ENCODE measurements around the gene SLC35F3.

DNA sequence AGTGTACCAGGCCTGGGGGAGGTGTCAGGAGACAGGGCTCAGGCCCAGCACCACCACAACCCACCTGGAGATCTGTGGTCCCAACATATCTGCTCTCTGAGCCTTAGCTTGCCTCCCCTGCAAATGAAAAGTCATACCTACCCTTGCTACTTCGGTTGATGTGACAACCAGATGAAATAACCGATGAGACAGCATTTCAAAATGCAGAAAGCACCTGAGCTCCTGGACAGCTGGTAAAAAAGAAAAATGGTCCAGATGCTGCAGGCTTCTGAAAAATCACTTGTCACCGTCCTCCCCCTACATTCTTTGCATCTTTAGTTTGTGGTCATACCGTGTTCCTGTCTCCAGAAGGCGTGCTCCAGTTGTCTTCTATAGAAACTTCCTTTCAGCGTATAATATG lies 416.8 kb downstream of the SLC35F3 start:
- TF ChIP-seq POLR2A (IDR thresholded peaks at IDR 0.05; ENCODE audit: extremely low read depth, insufficient read length), result no peak
- TF ChIP-seq, protein P1, sequence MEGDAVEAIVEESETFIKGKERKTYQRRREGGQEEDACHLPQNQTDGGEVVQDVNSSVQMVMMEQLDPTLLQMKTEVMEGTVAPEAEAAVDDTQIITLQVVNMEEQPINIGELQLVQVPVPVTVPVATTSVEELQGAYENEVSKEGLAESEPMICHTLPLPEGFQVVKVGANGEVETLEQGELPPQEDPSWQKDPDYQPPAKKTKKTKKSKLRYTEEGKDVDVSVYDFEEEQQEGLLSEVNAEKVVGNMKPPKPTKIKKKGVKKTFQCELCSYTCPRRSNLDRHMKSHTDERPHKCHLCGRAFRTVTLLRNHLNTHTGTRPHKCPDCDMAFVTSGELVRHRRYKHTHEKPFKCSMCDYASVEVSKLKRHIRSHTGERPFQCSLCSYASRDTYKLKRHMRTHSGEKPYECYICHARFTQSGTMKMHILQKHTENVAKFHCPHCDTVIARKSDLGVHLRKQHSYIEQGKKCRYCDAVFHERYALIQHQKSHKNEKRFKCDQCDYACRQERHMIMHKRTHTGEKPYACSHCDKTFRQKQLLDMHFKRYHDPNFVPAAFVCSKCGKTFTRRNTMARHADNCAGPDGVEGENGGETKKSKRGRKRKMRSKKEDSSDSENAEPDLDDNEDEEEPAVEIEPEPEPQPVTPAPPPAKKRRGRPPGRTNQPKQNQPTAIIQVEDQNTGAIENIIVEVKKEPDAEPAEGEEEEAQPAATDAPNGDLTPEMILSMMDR (IDR thresholded peaks at IDR 0.05; ENCODE audit: low read depth, low read length), result no peak
- TF ChIP-seq, protein P2, sequence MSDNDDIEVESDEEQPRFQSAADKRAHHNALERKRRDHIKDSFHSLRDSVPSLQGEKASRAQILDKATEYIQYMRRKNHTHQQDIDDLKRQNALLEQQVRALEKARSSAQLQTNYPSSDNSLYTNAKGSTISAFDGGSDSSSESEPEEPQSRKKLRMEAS (IDR thresholded peaks at IDR 0.05; ENCODE audit: low read depth, low read length), result no peak

All from NB4 (cell line).